GM19193 (cell line): ENCODE results near the gene MYD88.

ENCODE experiments used
- POLR2A ChIP-seq: IDR thresholded peaks from 4 replicates; pipeline ENCODE4 v1.6.1; 2011; ENCODE audit not compliant: insufficient read depth, insufficient read length; ENCODE audit errors: extremely low read depth

MYD88 gene

DNA sequence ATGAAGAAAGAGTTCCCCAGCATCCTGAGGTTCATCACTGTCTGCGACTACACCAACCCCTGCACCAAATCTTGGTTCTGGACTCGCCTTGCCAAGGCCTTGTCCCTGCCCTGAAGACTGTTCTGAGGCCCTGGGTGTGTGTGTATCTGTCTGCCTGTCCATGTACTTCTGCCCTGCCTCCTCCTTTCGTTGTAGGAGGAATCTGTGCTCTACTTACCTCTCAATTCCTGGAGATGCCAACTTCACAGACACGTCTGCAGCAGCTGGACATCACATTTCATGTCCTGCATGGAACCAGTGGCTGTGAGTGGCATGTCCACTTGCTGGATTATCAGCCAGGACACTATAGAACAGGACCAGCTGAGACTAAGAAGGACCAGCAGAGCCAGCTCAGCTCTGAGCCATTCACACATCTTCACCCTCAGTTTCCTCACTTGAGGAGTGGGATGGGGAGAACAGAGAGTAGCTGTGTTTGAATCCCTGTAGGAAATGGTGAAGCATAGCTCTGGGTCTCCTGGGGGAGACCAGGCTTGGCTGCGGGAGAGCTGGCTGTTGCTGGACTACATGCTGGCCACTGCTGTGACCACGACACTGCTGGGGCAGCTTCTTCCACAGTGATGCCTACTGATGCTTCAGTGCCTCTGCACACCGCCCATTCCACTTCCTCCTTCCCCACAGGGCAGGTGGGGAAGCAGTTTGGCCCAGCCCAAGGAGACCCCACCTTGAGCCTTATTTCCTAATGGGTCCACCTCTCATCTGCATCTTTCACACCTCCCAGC, 2.9 kb downstream of the MYD88 start:
- no peak for TF ChIP-seq POLR2A

DNA sequence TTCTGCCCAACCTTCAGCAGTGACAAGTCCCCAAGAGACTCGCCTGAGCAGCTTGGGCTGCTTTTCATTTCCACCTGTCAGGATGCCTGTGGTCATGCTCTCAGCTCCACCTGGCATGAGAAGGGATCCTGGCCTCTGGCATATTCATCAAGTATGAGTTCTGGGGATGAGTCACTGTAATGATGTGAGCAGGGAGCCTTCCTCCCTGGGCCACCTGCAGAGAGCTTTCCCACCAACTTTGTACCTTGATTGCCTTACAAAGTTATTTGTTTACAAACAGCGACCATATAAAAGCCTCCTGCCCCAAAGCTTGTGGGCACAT, 3.5 kb downstream of the MYD88 start:
- no peak for TF ChIP-seq POLR2A

DNA sequence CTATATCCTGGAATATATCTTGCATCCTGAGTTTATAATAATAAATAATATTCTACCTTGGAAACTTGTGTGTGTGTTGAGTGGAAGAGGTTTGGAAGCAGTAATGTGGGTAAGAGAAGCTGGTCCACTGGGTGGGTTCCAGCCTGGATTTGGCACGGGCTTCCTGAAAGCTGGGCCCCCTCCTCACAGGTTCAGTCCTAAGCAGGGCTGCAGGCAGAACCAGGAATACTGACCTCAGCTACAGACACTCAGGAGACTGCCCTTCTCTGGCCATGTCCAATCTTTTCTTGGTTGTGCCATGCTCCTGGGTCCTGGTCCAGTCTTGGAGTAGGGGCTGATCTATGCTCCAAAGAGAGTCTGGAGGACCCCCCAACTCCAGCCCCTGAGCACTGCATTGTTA, 4.5 kb downstream of the MYD88 start:
- TF ChIP-seq POLR2A, result no peak

DNA sequence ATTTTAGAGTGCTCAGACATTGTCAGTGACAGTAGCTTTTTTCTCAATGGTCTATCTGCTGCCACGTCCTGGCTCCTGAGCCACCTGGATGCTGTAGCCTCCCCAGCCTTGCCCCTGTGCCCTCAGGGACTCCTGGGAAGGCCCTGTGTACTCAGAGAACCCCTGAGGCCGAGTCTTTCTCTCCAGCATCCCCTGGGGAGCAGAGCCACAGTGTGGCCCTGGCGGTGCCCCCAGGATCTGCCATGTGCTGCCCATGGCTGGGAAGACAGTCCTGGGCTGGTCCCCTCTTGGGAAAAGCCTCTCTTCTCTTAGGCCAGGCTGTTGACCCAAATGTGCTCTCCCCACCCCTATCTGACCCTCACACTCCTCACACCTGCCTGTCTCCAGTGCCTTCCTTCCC, 5.0 kb downstream of the MYD88 start:
- no peak for TF ChIP-seq POLR2A

DNA sequence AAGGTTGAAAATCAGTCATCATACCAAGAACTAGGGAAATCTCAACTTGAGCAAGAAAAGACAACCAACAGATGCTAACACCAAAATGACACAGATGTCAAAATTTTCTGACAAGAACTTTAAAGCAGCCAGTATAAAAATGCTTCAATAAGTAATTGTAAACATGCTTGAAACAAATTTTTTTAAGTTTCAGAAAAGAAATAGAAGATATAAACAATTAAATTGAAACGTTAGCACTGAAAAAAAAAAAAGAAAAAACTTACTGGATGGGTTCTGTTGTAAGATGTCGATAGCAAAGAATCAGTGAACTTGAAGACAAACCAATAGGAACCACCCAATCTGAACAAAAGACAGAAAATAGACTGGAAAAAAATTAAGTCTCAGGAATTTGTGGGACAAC, 8.0 kb downstream of the MYD88 start:
- TF ChIP-seq POLR2A, result no peak

DNA sequence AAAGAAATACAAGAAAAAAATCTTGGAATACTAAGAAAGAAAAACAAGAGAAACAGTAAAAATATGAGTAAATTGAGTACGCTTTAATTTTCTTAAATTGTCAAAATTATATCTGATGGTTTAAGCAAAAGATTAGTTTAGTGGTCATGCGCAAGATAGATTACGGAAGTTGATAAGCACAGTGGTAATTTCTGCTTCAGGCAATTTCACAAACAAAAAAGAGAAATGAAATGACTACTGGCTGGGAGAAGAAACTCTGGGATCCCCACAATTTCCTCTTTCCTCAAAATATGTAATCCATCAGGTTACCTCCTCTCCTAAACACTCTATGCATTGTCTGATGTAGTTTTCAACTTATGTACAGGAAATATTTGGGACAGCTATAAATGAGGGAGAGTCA, 9.0 kb downstream of the MYD88 start:
- no peak for TF ChIP-seq POLR2A

DNA sequence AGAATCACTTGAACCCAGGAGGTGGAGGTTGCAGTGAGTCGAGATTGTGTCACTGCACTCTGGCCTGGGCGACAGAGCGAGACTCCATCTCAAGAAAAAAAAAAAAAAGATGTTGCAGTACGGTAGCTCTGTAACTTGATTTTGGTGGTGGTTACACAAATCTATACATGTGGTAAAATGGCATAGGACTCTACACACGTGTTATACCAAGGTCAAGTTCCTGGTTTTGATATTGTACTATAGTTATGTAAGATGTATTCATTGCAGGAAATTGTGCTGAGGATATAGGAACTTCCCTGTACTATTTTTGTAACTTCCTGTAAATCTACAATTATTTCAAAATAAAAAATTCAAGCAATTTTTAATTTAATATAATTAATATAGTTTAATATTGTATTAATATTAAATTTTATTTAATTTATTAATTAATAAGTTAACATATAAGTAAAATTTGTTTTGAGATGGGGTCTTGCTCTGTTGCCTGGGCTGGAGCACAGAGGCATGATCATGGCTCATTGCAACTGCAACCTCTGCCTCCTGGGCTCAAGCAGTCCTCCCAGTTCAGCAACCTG, 9.9 kb downstream of the MYD88 start:
- TF ChIP-seq POLR2A, result no peak

DNA sequence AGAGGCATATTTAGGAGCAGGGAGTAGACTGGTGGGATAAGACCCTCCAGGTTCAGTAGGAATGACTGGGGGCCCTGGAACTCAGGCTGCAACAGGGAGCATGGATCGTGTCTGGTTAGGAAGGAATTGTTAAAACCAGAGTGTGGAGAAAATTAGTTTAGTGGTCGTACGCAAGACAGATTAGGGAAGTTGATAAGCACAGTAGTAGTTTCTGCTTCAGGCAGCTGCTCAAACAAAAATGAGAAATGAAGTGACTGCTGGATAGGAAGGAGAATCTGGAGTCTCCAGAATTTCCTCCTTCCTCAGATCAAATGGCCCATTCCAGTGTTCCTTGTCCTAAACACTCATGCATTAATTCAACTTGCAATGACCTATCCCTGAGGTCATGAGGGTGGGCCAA, 11.2 kb downstream of the MYD88 start:
- no peak for TF ChIP-seq POLR2A

DNA sequence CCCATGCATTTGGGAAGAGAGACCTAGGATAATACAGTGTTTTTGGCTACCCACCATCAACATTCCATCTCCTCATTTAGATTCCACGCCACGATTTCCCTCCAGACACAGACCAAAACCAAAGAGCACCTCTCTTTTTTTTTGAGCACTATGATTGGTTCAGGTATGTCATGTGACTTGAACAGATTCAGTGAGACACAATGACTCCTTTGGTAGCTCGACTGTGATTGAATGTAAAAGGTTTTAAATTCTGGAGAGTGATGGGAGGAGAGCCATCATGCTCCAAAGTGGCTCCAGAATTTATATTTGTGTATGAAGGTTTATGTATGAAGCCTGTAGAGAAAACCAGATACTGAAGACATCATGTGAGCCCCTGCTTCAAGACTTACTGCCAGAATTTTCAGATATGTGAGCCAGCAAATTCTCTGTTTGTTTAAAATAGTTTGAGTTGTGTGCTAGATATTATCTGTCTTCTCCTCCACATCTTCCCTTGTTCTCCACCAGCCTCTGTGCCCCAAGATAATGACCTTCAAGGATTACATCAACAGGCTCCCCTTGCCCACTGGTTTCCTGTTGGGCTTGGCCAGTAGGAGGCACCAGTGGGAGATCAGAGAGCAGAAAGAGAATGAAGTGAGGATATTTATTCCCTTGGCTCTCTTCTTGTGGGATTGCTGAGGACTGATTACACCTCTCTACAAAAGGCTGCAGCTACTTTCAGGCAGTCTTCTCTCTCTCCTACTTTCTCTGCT, 12.5 kb downstream of the MYD88 start:
- no peak for TF ChIP-seq POLR2A

DNA sequence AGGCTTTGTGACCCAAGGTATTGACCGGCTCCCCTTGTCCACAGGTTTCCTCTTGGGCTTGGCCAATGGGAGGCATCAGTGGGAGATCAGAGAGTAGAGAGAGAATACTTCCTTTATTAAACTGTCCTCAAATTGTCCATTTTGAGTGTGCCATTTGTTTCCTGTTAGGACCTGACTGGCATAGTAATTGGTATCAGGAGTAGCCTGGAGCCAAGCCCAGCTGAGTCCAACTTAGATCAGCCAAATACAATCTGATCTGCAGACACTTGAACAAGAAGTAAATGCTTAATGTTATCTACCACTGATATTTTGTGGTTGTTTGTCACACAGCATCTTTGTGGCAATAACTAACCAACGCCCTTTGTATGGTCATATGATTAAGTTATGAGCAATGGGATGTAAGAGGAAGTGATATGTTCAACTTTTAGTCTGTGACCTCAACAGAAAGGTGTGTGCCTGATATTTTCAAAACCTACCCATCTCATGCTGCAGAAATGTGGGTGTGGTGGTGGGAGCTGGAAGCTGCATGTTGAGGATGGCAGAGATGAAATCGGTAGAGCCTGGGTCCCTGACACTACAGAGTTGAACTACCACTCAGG, 13.3 kb downstream of the MYD88 start:
- no peak for TF ChIP-seq POLR2A

DNA sequence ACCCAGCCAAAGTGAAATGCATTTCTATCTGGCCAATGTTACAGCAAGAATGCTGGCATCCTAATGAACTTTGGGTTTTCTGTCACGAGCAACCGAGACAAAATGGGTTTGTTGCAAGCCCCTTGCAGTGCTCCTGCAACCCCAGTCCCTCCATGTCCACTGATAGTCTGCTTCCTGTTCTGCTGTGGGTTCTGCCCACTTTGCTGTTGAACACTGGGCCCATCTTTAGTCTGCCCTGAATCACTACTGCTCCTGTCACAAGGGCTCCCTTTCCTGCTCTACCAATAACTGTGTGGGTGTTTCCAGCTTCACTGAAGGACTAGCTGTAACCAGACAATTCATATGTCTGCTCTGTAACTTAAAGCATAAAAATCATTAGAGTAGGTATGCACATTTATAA, 14.1 kb downstream of the MYD88 start:
- TF ChIP-seq POLR2A, result no peak

DNA sequence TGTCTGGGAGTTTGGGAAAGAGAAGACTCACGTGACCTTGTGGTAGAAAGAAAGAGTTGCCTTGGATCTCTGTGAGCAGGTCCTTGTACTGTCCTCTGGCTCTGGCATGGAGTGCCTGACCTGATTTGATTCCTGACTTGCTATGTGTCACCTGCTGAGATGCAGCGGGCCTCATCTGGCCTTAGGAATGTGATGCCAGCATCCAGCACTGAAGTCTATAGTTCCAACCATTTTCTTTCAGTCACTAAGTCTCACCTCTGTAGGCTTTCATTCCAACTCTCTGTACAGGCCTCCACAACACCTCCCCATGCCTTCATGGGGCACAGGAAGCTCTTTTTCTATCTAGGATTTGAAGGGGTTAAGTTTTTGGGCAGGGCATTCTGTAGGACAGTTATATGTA, 14.8 kb downstream of the MYD88 start:
- TF ChIP-seq POLR2A, result no peak

DNA sequence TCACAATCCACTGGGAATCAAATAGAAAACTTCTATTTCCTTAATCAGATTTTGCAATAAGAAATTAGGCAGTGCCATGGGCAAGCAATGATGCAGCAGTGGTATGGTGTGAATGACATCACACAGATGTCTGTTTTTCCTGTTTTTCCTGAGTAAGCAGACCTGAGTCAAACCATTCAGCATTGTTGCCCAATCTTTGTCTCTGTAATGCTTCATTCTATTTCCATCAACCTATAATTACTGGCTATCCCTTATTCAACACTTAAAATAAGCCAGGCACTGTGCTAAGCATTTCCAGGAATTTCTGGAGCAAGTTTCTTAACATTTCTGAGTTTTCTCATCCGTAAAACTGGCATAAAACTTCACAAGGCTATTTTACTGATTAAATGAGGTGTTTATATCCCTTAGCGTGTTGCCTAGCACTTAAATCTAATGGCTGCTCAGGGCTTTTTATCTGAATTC, 15.6 kb downstream of the MYD88 start:
- no peak for TF ChIP-seq POLR2A

DNA sequence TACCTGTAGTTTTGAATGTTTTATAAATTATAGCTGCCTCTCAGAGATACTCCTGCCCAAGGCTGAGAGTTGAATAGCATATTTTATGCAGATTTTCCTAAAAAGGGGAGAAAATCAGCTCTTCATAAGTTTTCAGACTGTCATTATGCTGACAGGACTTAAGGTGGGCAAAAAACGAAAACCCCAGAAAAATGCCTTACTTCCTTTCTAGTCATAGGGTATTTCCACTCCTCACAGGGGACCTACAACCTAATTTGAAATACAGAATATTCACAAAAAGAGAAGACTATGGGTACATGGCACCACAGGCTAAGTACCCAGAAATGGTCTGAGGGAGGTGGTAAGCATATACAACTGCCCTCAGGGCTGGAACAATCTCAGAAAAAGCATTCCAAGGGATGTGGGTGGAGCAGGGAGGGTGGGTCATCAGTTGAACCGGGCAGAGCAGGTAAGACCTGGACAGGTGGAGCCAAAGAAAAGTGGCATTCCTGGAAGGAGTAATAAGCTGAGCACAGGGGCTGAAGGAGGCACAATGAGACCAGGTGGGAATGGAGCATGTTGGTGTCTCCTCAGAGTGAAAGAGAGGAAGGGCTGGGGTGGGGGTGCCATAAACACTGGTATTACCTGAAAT, 16.3 kb downstream of the MYD88 start:
- TF ChIP-seq POLR2A, result no peak

DNA sequence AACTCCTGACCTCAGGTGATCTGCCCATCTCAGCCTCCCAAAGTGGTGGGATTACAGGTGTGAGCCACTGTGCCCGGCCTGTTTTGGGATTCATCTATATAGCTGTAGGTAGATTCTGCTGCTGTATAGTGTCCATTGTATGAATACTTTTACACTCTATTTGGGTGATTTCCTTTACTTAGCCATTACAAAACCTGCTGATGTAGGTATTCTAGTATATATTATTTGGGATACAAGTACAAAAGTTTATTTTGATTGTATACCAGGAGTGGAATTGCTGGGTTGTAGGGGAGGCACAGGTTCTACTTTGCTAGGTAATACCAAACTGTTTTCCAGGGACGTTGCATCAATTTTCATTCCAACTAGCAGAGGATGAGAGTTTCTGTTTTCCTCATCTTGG, 17.4 kb downstream of the MYD88 start:
- no peak for TF ChIP-seq POLR2A

DNA sequence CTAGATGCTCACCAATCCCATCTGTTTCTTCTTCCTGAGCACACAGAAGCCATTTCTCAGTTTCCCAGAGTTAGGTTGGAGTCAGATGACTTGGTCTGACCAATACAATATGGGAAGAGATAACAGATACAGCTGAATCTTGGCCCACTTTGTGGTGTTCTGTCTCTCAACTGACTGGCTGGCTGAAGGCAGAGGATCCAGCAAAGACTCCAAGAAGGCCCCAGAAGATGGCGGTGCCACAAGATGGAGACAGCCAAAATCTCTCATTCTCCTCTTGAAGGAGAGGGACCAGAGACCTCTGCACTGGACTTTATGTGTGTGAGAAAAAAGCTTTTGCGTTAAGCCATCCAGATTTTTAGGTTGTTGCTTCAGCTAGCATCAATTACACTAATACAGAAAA, 18.7 kb downstream of the MYD88 start:
- no peak for TF ChIP-seq POLR2A

DNA sequence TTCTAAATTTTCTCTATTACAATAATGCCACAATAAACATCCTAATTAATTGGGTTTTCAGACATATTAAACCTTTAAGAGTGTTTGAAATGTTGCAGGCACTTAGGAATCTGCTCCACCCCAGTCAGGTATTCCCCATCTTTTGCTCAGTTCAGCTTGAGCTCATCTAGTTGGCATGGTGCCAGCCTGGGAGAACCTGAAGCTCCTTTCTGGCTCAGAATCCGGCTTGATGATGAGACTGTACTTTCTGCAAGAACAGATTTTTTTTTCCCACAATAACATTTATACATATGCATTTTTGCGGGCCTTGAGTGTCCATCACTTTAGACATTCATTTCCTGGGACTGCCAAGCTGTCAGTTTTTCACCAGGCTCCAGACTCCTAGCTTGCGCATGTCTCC, 19.1 kb downstream of the MYD88 start:
- no peak for TF ChIP-seq POLR2A
